Measurements from ENCODE around the gene GLRX5. TPM values are rescaled to one million over a fixed set of nuclear protein-coding genes. Genes with fewer than 3 reads are reported as not detected.
A peak's percentile ranks its signal among the peaks of the same experiment; 100 is the strongest.

The GLRX5 gene
- total RNA-seq, 1 experiment from 2014 or later, result 72.8 TPM

GRCh38 chr14:95527387-95528002 lies 7.4 kb upstream of the GLRX5 start:
- CTCF ChIA-PET, result interaction anchor here (0.5 to 4.3 kb wide), 31 partner anchors 11 to 492 kb away, joined by 3 to 41 read pairs (median 3); partner anchors contain the start of gene SYNE3
- no peak overlapping the region for H3K4me3 Mint-ChIP-seq
- POLR2A ChIA-PET, result interaction anchor here (0.7 to 0.8 kb wide), 2 partner anchors 85 to 835 kb away, joined by 3 read pairs; no protein-coding TSS in a partner anchor

GRCh38 chr14:95529216-95529615 lies 5.6 kb upstream of the GLRX5 start:
- POLR2A ChIA-PET, result no interaction called here
- TF ChIP-seq OVOL2 (CRISPR knock-in tag; IDR thresholded peaks at IDR 0.05; ENCODE audit: borderline replicate concordance), result no peak
- TF ChIP-seq ATF3 (CRISPR knock-in tag; conservative IDR thresholded peaks at IDR 0.05), result no peak
- TF ChIP-seq, protein P1, sequence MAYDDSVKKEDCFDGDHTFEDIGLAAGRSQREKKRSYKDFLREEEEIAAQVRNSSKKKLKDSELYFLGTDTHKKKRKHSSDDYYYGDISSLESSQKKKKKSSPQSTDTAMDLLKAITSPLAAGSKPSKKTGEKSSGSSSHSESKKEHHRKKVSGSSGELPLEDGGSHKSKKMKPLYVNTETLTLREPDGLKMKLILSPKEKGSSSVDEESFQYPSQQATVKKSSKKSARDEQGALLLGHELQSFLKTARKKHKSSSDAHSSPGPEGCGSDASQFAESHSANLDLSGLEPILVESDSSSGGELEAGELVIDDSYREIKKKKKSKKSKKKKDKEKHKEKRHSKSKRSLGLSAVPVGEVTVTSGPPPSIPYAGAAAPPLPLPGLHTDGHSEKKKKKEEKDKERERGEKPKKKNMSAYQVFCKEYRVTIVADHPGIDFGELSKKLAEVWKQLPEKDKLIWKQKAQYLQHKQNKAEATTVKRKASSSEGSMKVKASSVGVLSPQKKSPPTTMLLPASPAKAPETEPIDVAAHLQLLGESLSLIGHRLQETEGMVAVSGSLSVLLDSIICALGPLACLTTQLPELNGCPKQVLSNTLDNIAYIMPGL (CRISPR knock-in tag; IDR thresholded peaks at IDR 0.05), result no peak
- TF ChIP-seq, protein P2, sequence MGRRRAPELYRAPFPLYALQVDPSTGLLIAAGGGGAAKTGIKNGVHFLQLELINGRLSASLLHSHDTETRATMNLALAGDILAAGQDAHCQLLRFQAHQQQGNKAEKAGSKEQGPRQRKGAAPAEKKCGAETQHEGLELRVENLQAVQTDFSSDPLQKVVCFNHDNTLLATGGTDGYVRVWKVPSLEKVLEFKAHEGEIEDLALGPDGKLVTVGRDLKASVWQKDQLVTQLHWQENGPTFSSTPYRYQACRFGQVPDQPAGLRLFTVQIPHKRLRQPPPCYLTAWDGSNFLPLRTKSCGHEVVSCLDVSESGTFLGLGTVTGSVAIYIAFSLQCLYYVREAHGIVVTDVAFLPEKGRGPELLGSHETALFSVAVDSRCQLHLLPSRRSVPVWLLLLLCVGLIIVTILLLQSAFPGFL (CRISPR knock-in tag; IDR thresholded peaks at IDR 0.05; ENCODE audit: borderline replicate concordance), result no peak
- TF ChIP-seq KAT7 (CRISPR knock-in tag; IDR thresholded peaks at IDR 0.05; ENCODE audit: borderline replicate concordance), result no peak
- no peak for TF ChIP-seq RELA (CRISPR knock-in tag; IDR thresholded peaks at IDR 0.05; ENCODE audit: borderline replicate concordance)
- no peak for TF ChIP-seq ZNF219 (CRISPR knock-in tag; IDR thresholded peaks at IDR 0.05; ENCODE audit: borderline replicate concordance)
- TF ChIP-seq SMAD4 (CRISPR knock-in tag; IDR thresholded peaks at IDR 0.05), result no peak
- TF ChIP-seq, protein P3, sequence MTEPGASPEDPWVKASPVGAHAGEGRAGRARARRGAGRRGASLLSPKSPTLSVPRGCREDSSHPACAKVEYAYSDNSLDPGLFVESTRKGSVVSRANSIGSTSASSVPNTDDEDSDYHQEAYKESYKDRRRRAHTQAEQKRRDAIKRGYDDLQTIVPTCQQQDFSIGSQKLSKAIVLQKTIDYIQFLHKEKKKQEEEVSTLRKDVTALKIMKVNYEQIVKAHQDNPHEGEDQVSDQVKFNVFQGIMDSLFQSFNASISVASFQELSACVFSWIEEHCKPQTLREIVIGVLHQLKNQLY (CRISPR knock-in tag; IDR thresholded peaks at IDR 0.05), result no peak
- no peak for TF ChIP-seq USF1 (CRISPR knock-in tag; IDR thresholded peaks at IDR 0.05)
- TF ChIP-seq, protein P4, sequence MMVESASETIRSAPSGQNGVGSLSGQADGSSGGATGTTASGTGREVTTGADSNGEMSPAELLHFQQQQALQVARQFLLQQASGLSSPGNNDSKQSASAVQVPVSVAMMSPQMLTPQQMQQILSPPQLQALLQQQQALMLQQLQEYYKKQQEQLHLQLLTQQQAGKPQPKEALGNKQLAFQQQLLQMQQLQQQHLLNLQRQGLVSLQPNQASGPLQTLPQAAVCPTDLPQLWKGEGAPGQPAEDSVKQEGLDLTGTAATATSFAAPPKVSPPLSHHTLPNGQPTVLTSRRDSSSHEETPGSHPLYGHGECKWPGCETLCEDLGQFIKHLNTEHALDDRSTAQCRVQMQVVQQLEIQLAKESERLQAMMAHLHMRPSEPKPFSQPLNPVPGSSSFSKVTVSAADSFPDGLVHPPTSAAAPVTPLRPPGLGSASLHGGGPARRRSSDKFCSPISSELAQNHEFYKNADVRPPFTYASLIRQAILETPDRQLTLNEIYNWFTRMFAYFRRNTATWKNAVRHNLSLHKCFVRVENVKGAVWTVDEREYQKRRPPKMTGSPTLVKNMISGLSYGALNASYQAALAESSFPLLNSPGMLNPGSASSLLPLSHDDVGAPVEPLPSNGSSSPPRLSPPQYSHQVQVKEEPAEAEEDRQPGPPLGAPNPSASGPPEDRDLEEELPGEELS (CRISPR knock-in tag; IDR thresholded peaks at IDR 0.05), result no peak
- TF ChIP-seq ZSCAN18 (CRISPR knock-in tag; IDR thresholded peaks at IDR 0.05), result no peak

More at GRCh38 chr14:95527387-95528002, 7.4 kb upstream of the GLRX5 start:
- ATAC-seq, result peak; percentile 65
- no peak for DNase-seq (ENCODE audit: low spot score)
- Mint-ChIP-seq H3K27ac (no peak overlapping the region; the same call in 1 of the 2 replicates), H3K4me1 (peaks cover 21% of the 10 kb centered on the region), H3K9me3 (no peaks in the 10 kb centered on the region), H3K36me3 (peaks cover 20% of the 10 kb centered on the region), H3K27me3 (ENCODE audit: low read depth) (no peaks in the 10 kb centered on the region)
- peak; percentile 63 for TF ChIP-seq CTCF (IDR thresholded peaks at IDR 0.05)
- TF ChIP-seq E2F1 (CRISPR knock-in tag; IDR thresholded peaks at IDR 0.05), result no peak
- no peak for TF ChIP-seq TCF7 (CRISPR knock-in tag; IDR thresholded peaks at IDR 0.05; ENCODE audit: low read depth)
- TF ChIP-seq OVOL2 (CRISPR knock-in tag; IDR thresholded peaks at IDR 0.05; ENCODE audit: borderline replicate concordance), result no peak

More at GRCh38 chr14:95529216-95529615, 5.6 kb upstream of the GLRX5 start:
- Mint-ChIP-seq H3K4me1 (peaks cover 31% of the 10 kb centered on the region), H3K27ac (no peak overlapping the region), H3K9me3 (no peaks in the 10 kb centered on the region), H3K27me3 (ENCODE audit: low read depth) (no peaks in the 10 kb centered on the region), H3K36me3 (peaks cover 23% of the 10 kb centered on the region), H3K4me3 (no peak overlapping the region)
- CTCF ChIA-PET, result interaction anchor here (0.9 to 3.8 kb wide), 2 partner anchors 12 to 87 kb away, joined by 6 to 38 read pairs; partner anchors contain the start of gene SYNE3
- DNase-seq (ENCODE audit: low spot score) (no peak), ATAC-seq (no peak)

Data from WTC11 (cell line).